ENCODE results near the gene MARK3.

GRCh38 chr14:103528587-103529382 is 143.6 kb downstream of the MARK3 start, which contains the start of gene TRMT61A:
- TF ChIP-seq CTCF (conservative IDR thresholded peaks at IDR 0.05), result no peak
- TF ChIP-seq ZFX (IDR thresholded peaks at IDR 0.05), result no peak; the same call in 1 of the 2 replicates
